ENCODE results near the gene CHRND. TPM values are rescaled to one million over a fixed set of nuclear protein-coding genes. Genes with fewer than 3 reads are reported as not detected.

The CHRND gene
- total RNA-seq: not detected

GRCh38 chr2:232525791-232526371 is at the start of gene CHRND:
TSS of gene CHRND (plus strand) at chr2:232526160. CDS start at chr2:232526216, 56 bp downstream.
- no peak for DNase-seq (ENCODE audit: low spot score)

DNA sequence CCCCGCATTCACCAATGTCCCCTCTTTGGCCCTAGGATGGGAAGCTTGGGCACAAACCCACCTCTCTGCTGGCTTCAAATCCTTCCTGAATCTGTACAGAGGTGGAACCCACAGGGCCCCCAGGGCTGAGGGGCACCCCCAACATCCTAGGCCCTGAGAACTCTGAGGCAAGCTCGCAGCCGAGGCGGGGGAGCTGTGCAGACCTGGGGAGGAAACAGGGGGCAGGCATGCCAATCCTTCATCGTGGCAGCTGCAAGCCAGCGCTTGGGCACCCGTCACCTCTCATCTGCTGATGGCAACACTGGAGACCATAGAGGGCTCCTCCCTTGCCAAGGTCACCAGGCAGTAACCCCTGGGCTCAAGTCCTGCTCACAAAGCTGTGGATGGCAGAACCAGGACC is 49.2 kb upstream of the CHRND start:
- no peak for DNase-seq (ENCODE audit: low spot score)

DNA sequence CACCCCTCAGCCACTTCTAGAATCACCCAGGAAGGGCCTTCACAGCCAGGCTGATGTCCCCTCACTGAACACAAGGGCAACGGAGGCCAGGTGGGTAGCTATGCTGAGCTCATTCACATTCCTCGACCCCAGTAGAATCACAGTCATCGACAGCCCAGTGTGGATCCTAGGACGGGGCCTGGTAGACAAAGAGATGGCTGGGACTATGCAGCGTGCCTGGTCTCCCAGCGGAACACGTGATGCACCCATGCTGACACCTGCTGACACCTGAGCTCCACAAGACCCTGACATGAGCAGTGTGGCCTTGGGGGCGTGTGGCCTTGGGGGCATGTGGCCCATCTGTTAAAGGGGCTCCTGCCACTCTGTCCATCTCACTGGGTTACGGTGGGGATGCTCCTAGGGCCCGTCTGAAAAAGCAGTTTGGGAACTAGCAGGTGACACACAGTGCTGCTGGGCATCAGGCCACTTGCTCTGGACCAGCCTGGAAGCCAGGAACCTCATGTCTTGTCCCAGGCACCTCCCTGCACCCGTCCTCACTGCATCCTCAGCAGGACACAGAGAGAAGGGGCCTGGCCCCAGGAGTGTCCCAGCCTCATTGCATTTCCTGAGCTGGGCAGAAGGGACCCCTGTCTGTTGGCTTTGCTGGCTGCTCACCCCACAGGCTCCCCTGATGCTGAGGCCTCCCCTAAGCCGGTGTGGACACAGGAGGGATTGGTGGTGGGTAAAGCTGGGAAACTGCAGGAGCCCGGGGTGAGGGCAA is 48.0 kb upstream of the CHRND start:
- DNase-seq (ENCODE audit: low spot score): no peak

DNA sequence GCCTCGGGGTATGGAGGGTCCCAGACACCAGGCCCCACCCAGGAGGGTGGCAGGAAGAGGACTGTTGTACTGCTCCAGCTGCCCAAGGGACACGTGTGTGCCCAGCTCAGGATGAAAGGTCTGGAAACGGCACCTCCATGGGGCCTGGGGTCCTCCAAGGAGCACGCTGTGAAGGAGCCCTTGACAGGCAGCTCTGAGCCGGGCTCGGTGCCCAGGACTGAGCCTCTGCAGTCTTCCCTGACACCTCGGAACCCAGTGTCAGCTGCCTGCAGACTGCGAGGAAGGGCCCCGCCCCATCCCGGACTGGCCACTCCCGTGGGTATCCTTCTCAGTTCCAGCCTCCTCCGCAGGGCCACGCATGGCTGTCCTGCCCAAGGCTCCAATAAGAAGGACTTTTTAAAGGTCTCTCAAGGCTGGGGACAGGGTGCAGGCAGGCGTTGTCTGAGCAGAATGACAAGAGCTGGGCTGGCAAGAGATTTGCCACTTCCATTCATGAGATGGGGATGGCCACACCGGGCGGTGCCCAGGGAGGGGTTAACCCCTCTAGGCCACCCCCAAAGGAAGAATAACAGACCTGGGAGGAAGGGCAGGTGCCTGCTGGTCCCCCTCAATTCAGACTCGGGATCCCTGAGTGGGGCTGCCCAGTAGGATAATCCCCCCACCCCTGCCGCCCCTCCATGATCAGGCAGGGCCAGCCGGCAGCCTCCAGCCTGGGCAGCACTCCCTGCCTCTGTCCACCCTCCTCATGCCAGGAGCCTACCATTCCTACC is 47.2 kb upstream of the CHRND start:
- DNase-seq (ENCODE audit: low spot score): no peak

- no peak for DNase-seq (ENCODE audit: low spot score)
Observed at GRCh38 chr2:232479341-232480200, 46.4 kb upstream of the CHRND start.

DNA sequence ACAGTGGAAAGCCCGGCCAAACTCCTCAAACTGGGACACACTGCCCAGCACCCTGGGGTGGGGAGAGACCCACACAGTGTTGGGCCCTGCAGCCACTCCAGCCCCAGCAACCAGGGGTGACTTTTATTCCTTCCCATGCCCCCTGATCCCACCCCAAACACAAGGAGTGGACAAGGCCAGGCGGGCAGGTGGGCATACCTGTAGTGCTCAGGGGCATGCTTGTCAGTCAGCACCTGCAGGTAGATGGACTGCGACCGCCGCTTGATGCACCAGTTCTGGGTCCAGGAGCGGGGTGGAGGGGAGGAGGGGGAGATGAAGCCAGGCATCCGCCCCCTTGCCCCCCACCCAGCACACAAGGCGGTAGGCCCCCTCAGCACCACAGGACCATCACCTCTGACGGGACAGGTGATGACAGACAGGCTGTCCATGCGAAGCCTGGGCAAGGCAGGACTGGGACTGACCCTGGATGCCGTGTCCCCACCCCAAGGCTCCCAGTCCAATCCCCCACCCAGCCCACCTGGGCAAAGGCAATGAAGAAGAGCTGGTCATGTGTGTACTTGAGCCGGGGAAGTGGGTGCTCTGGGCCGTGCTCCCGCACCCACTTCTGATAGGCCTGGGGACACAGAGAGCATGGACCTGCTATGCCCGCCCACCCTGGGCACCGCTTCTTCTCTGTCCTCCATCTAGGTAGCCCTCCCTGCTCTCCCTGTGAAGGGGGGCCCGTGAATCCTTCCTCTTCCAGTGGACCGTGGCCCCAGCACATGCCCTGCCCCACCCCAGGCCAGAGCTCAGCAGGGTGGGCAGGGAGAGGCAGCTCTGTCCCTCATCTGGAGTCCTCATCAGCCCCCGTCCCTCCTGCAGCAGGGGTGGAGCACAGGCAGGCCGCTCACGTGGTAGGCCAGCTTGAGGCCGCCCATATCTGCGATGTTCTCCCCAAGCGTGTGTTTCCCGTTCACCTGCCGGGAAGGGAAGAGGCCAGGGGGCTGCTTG is 45.5 kb upstream of the CHRND start:
- no peak for DNase-seq (ENCODE audit: low spot score)

GRCh38 chr2:232481322-232482140 is 44.4 kb upstream of the CHRND start:
- no peak for DNase-seq (ENCODE audit: low spot score)

DNA sequence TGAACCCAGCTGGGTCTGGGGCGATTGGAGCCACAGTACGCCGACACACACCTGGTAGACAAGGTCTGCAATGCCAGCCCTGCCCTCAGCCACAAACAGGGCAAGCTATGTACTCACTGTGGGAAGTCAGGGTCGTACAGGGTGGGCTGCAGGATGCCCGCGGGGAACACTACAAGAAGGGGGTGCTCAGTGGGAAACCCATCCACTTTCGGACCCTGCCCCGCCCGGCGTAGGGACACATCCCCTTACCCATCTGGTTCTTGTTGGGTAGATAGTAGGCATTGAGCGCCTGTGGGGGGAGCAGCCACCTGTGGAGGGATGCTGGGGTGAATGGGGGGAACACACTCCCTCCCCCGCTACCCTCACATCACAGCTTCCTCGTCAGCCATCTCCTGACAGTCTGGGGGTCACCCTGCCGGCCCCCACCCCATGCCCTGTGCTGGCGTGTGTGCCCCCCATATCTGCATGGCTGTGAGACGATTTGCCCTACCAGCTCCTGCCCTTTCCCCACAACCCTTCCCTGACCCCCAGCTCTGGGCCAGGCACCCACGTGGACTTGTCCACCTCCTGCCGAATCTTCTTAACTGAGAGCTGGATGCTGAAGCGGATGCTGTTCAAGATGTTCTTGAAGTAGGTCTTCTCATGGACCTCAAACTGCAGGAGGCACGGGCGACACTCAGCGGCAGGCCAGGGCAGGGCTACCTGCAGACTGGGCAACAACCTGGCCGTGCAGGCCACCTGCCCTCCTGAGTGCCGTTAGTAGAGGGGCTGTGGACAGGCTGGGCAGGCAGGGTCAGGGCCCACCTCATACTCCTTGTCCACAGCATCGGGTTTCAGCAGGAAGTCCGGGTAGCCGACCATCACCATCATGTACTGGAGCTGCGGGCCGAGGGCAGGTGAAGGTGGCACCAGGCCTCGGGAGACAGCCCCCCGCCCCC is 43.4 kb upstream of the CHRND start:
- DNase-seq (ENCODE audit: low spot score): no peak

DNA sequence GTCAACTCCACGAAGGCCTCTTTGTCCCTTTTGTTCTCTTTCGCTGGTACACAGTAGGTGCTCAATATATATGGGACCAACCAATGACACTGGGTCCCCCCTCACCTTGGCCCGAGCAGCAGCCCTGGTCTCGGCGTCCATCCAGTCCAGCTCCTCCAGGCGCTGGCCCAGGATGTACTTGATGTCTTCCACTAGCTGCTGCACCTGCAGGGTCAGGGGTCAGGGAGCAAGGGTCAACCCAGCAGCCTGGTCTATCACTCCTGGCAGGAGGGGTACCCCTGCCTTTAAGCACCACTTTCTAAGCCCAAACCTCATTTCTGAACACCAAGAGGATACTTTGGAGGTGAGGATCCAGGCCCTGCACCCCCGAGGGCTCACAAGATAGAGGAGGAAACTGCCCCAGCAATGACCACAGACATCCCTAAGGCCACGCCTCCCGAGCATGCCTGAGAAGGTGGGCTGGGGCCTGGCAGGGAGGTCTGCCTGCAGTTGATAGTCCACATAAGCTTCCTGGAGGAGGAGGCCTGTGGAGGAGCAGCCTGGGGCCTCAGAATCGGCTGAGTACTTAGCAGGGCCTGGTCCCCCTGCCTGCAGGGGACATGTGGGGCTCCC is 42.5 kb upstream of the CHRND start:
- DNase-seq (ENCODE audit: low spot score): no peak

DNA sequence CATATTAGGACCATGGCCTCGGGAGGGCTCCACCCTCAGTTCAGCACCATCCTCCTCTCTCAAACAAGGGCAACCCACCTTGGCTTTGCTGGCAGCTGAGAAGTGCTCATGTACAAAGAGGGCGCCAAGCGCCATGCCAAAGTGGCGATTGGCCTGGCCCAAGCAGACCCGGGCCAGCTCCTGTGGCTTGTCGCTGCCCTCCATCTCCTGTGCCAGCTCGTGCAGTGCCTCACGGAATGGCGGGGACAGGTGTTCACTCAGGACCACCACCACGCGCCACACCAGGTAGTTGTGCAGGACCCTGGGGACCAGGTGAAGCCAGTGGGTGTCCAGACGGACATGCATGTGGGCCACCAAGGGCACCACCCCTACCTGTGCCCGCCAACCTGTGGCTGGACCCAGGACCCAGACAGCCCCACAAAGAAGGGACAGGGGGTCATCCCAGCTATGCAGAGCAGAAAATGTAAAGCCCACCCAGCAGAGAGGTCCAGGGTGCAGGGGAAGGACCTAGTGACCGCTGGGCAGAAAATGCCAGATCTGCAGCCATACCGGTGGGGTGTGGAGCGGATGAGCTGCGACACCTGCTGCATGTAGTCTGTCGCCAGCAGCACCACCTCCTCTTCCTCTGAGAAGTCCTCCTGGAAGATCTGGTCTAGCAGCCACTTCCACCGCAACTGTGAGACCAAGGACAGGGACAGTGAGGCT is 41.9 kb upstream of the CHRND start:
- DNase-seq (ENCODE audit: low spot score): no peak

DNA sequence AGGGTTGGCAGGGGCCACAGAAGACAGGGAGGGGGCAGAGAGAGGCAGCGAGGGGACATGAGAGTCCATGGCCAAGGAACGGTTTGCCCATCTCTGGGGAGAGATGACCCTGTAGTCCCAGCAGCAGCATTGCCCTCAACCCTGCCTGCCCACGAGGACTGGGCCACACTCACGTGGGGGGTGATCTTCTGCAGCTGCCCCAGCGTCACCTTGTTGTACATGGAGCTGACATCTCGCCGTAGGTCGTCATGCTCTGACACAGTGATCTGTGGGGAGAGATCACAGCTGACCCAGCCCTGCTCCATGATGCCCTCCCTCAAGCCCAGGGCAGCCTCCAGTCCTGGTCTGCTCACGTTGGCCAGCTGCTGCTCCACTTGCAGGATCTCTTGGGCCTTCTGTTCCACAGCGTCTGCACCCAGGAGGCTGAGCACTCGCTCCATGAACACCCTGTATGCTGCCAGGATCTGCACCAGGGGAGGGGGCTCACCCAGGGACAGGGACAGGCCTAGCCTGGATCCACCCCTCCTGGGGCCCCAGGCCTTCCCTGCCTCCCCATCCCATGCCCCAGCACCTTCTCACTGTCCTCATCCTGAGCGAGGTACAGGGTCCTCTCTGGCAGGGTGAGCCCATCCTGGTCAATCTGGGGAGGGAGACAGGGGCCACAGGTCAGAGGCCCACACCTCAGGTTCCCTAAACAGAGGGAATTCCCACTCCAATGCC is 41.2 kb upstream of the CHRND start:
- DNase-seq (ENCODE audit: low spot score): no peak

GRCh38 chr2:232485348-232485756 is 40.6 kb upstream of the CHRND start:
- no peak for DNase-seq (ENCODE audit: low spot score)

- no peak for DNase-seq (ENCODE audit: low spot score)
Observed at GRCh38 chr2:232485757-232486557, 40.0 kb upstream of the CHRND start.

- DNase-seq (ENCODE audit: low spot score): no peak
Observed at GRCh38 chr2:232486558-232487384, 39.2 kb upstream of the CHRND start.

All from ureter (tissue), 1 donor.